Activated T-cell treated with anti-CD3 and anti-CD28 coated beads for 48 hours (primary cell): ENCODE measurements around the gene HPS1.

Experiments
- DNase-seq: peaks from one replicate; pipeline ENCODE4 v3.0.0-alpha.2; 2020; ENCODE audit warnings: low read depth

The HPS1 gene

GRCh38 chr10:98446661-98447221 is at the start of gene HPS1:
Gene HPS1 (minus strand): TSS chr10:98446935. CDS start chr10:98443240, 3,695 bp downstream.
- peak; percentile 86 for DNase-seq

- no peak for DNase-seq
Observed at GRCh38 chr10:98492763-98493162, 46.0 kb upstream of the HPS1 start.

- no peak for DNase-seq
Observed at GRCh38 chr10:98489561-98490481, 43.1 kb upstream of the HPS1 start.

- DNase-seq: no peak
Observed at GRCh38 chr10:98488669-98489430, 42.1 kb upstream of the HPS1 start.

GRCh38 chr10:98487649-98488048 is 40.9 kb upstream of the HPS1 start:
- no peak for DNase-seq

- DNase-seq: no peak
Observed at GRCh38 chr10:98486421-98486820, 39.7 kb upstream of the HPS1 start.

- no peak for DNase-seq
Observed at GRCh38 chr10:98485959-98486358, 39.2 kb upstream of the HPS1 start.

GRCh38 chr10:98483658-98484057 is 36.9 kb upstream of the HPS1 start:
- DNase-seq: no peak

- DNase-seq: no peak
Observed at GRCh38 chr10:98482096-98482495, 35.4 kb upstream of the HPS1 start.

GRCh38 chr10:98481404-98481945 is 34.7 kb upstream of the HPS1 start:
- DNase-seq: no peak

GRCh38 chr10:98478430-98479222 is 31.9 kb upstream of the HPS1 start:
- no peak for DNase-seq

- no peak for DNase-seq
Observed at GRCh38 chr10:98477861-98478260, 31.1 kb upstream of the HPS1 start.

GRCh38 chr10:98474628-98475027 is 27.9 kb upstream of the HPS1 start:
- no peak for DNase-seq

- no peak for DNase-seq
Observed at GRCh38 chr10:98472196-98472595, 25.5 kb upstream of the HPS1 start.

GRCh38 chr10:98470850-98471249 is 24.1 kb upstream of the HPS1 start:
- DNase-seq: no peak

- no peak for DNase-seq
Observed at GRCh38 chr10:98469001-98469931, 22.5 kb upstream of the HPS1 start.

GRCh38 chr10:98467506-98468318 is 21.0 kb upstream of the HPS1 start:
- DNase-seq: peak; percentile 32

- no peak for DNase-seq
Observed at GRCh38 chr10:98466861-98467505, 20.2 kb upstream of the HPS1 start.

- no peak for DNase-seq
Observed at GRCh38 chr10:98465866-98466265, 19.1 kb upstream of the HPS1 start.
